GM21423 (cell line): ENCODE data around the gene CDH7.
A peak's percentile ranks its signal among the peaks of the same experiment; 100 is the strongest.

ENCODE experiments used
- ATAC-seq: cut with Tn5 transposase; IDR thresholded peaks from one replicate; pipeline ENCODE4 v1.9.1; 2021; ENCODE audit warnings: mild to moderate bottlenecking, moderate library complexity; ENCODE audit not compliant: unreplicated experiment

CDH7 gene

DNA sequence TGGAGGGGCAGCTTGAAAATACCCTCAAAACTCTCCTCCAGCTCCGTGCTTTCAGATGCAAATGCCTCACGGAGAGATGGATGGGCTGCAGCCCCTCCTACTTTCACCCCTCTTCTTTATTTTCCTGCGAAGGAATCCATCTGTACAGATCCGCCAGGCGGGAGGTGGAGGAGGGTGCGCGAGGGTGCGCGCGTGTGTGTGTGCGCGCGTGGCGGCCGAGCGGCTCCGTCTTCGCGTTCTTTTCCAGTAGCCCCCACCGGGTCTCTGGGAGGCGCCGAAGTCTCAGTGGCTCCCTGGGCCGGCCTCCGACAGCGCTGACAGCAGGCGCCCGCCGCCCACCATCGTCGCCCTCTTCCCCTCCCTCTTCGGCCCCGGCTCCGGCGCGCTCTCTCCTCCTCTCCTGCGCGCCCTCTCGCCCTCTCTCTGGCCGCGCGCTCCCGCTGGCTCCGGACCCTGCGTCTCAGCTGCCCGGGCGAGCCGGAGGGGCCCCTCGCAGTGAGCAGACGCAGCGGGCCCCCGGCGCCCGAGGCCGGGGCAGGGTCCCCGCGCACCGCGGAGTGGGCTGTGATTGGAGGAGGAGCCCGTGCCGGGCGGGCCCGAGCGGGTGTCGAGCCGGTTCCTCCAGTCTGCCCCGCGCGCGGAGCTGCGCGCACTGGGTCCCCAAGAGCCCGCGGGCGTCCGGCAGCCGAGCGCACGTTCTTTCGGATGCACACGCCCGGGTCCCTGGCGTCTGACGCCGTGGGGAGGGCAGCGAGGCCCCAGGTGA lies at the start of gene CDH7:
Gene CDH7 (plus strand): TSS at position 624 of the 766 bp plus-strand sequence. CDS start 11,831 bp downstream, outside the sequence.
- no peak for ATAC-seq

DNA sequence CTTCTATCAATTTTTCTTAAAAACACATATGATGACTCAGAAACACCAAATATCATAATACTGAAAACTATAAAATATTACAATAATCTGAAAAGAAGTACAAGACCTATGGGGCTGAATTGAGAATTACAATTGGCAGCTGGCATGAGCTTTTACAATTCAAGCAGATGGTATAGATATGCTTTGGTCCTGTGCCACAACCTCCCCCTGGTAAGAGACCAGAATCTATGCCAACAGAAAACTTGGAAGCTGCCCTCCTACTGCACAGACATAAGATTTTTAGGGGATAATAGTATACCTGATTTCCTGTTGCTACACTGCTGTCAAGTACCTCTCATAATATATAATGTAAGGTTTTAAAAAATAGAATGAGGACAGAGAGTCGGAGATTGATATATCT lies 46.8 kb upstream of the CDH7 start:
- no peak for ATAC-seq

DNA sequence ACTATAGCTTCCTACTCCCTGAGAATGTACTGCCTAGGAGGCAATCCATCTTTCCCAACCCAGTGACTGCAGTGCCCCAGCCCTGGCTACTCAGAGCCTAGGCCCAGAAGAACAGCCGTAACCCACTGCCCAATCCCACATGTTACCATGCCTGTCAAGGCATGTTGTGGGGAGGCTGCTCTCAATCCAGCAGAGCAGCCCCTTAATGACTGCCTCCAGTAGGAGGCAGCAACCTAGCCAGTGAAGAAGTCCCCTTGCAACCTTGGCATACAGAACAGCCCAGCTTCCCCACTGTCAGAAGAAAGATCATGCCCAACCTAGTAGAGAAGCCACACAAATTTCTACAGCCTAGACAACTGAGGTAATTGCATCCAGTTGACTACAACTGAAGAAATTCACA lies 44.2 kb upstream of the CDH7 start:
- no peak for ATAC-seq

DNA sequence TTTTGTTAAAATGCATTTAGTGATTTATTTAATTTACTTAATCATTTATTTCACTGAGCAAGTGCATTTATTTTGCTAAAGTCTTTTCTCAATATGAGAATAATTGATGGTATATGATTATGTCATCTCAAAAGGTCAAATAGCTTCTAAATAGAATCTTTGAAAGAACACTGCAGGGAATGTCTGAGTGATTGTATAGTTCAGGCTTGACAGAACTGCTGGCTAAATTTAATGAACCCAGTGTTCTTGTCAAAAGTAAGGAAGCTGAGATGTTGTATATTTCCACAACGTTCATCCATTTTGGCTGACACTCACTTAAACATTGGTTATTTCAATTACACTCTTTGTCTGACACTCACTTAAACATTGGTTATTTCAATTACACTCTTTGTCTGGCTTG lies 39.3 kb upstream of the CDH7 start:
- ATAC-seq = no peak

GRCh38 chr18:65721619-65722018 lies 29.2 kb upstream of the CDH7 start:
- ATAC-seq = no peak

DNA sequence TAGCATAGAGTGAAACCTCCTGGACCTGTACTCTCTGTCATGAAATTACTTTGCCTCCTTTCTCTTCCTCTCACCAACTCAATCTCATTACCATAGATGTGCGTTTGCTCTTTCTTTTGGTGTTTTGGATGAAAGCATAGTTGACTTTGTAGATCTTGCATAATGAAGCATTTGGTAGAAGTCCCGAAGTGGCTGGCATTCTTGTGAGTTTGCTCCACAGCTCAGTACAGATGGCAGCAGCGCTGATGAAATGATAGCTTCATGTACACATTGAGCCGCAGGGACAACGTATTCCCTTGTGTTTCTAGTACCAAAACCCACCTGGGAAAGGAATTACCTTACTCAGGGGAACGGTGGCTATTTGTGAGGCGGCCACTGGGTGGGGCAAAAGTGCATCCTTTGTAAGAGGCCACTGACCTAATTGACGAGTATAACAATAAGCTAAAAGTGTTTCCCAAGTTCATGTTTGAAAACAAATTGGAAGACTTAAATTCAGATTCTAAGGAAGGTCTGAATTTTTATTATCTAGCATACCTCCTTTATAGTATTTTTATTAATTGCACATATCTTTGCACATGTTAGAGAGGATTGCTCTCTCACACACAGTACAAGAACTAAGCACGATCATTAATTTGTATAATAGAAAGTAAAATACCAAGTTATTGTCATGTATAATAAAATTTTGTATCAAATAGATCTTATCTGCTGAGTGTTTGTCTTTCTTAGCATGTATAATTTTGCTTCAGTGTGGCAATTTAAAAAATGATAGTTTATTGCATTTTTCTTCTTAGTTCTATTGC lies 25.4 kb upstream of the CDH7 start:
- ATAC-seq = no peak

DNA sequence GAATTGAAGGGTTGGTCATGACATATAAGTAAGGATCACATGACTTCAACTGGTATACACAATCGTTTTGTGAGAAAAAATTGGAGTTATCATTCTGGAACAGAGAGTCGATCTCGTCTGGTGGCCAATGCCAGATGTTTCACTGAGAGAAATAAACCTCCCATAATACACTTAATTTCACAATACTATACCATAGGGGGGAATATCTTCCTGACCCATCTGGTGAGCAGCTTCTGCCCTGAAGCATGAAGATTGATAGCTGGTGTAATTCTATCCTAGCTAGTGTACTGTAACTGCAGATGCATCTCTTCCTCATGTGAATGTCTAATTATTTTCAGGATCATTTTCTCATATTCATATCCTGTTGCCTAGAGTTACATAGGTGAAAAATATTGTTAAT lies 15.7 kb upstream of the CDH7 start:
- no peak for ATAC-seq

- no peak for ATAC-seq
Measured at GRCh38 chr18:65737471-65737955, 13.3 kb upstream of the CDH7 start.

GRCh38 chr18:65746936-65747335 lies 3.9 kb upstream of the CDH7 start:
- no peak for ATAC-seq

- ATAC-seq = no peak
Measured at GRCh38 chr18:65748321-65748720, 2.5 kb upstream of the CDH7 start.

GRCh38 chr18:65749841-65750240 lies 971 bp upstream of the CDH7 start:
- no peak for ATAC-seq

- no peak for ATAC-seq
Measured at GRCh38 chr18:65751155-65752085, 608 bp downstream of the CDH7 start.

DNA sequence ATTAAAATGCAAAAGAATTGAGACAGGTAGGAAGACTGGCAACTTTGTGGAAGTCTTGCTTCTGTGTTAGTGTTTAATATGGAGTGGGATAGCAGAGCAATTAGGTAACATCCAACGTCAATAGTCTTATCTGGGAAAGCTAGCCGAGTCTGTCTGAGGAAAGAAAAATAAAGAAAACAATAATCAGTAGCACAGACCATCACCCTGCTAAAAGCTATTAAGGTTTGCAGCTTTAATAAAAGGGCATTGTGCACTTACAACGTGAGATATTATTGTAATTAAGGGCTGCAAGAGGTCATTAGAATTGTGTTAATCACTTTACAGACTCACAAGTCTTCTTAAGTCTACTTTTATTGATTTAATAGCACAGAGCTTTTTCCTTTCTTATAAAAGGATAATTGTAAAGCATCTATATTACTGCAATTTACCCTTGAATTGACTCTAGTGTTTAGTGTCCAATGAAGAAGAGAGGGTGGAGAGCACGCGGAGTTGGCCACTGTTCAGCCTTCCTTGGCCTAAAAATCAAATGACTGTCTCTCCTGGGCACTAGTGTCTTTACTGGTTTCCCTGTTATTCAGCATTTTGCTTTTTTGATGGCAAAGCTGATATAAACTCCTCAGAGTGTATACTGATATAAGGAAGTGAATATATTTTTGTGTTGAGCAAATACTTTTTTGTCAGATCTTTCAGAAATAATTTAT lies 2.0 kb downstream of the CDH7 start:
- ATAC-seq = no peak

GRCh38 chr18:65753520-65753919 lies 2.7 kb downstream of the CDH7 start:
- peak; percentile 62 for ATAC-seq

DNA sequence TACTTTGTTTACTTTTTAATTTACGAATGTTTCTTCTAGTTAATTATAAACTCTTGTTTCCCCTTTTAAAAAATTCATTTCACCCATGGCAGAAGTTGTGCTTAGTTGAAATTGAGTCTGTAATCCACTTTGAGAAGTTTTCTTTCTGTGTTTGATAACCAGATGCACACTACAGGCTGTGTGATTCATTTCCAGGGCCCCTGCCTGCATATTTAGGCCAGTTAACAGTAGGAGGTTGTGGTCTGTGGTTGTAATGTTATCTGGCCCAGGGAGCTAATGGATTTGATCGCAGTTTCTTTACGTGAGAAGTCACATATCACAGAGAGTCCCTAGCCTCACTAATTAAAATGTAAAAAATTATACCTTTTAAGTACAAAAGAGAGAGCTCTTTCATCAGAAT lies 3.3 kb downstream of the CDH7 start:
- no peak for ATAC-seq

GRCh38 chr18:65755616-65756015 lies 4.8 kb downstream of the CDH7 start:
- ATAC-seq = no peak

DNA sequence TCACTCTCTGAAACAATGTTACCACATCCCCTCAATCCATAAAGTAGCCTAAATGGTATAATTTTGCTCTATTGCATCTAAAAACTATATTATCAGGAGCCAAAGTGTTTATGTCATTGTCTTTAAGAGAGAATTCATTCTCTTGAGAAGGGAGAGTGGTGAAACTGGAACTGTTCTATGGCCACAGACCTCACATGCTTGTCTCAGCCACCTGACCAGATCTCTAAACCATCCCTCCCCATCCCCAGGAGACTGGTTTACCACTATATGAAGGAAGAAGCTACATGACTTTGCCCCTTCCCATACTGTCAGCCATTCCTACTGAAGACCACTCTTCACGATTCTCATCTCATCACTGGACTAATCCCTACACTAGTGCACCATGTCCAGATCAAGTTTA lies 9.6 kb downstream of the CDH7 start:
- no peak for ATAC-seq

- ATAC-seq = no peak
Measured at GRCh38 chr18:65761636-65762295, 11.0 kb downstream of the CDH7 start.

DNA sequence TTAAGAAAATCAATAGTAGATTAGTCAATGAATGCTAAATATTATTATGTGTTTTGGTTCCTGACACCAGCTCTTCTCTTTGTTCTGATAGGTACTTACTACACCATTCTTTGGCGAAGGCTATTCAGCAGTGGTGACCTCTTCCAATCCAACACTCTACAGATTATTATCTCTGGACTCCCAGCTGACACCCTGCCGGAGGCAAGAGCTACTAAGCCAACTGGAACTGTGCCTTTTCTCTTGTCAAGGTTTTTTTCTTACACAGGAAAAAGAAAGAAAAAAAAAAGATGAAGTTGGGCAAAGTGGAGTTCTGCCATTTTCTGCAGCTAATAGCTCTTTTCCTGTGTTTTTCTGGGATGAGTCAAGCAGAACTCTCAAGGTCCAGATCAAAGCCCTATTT lies 11.7 kb downstream of the CDH7 start:
- no peak for ATAC-seq

DNA sequence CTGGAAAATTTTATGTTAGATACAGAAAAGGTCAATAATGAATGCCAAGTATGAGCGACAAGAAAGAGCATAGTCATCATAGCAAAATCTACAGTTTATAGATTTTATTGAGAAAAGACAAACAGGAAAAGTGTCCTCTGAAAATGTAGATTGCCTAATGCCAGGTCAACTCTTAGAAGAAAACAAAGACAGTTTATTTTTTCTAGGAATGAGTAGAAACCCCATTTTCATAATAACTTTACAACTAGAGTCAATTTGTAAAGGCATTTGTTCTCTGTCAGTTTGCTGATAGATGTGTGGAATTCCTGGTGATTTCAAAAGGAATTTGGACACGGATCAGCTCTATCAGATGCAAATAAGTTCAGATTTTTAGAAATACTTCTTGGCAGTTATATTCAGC lies 16.6 kb downstream of the CDH7 start:
- ATAC-seq = no peak
